Osteoblast (primary cell): Measurements from ENCODE around the gene ADAM12. TPM values are rescaled to one million over a fixed set of nuclear protein-coding genes. Genes with fewer than 3 reads are reported as not detected.
"Not testable (repeated sequence)": the region's sequence is repeated elsewhere in the genome, so short reads cannot be mapped to it uniquely, and the experiment has no call there.

ENCODE experiments used
- DNase-seq: peaks from one replicate; pipeline ENCODE4 v3.0.0; 2011; ENCODE audit warnings: low spot score, mixed read lengths; ENCODE audit not compliant: insufficient read length; ENCODE audit errors: missing footprints
- H2AFZ ChIP-seq: 2 replicates; pipeline ENCODE4 v1.6.0; 2011; ENCODE audit warnings: mild to moderate bottlenecking, low read length
- H3K27ac ChIP-seq: 2 replicates; pipeline ENCODE4 v1.5.1; 2011; ENCODE audit warnings: mild to moderate bottlenecking, low read depth, low read length, moderate library complexity
- H3K27me3 ChIP-seq: 2 replicates; pipeline ENCODE4 v1.6.0; 2012; ENCODE audit warnings: mild to moderate bottlenecking, control low read depth, inconsistent platforms, low read length, moderate library complexity; ENCODE audit not compliant: insufficient read depth
- H3K36me3 ChIP-seq: 2 replicates; pipeline ENCODE4 v1.5.1; 2011; ENCODE audit warnings: mild to moderate bottlenecking, low read length, control low read depth, moderate library complexity; ENCODE audit not compliant: insufficient read depth
- H3K4me1 ChIP-seq: 2 replicates; pipeline ENCODE4 v1.5.1; 2011; ENCODE audit warnings: mild to moderate bottlenecking, low read length, control low read depth, moderate library complexity; ENCODE audit not compliant: insufficient read depth
- H3K4me2 ChIP-seq: 2 replicates; pipeline ENCODE4 v1.6.0; 2011; ENCODE audit warnings: mild to moderate bottlenecking, low read length; ENCODE audit not compliant: insufficient read depth
- H3K4me3 ChIP-seq: fragments of 200-600 bp; sonication (generic); 3 replicates; pipeline ENCODE4 v1.5.1; 2012; ENCODE audit warnings: mild to moderate bottlenecking, low read length, inconsistent platforms; ENCODE audit not compliant: insufficient read depth
- H3K79me2 ChIP-seq: 2 replicates; pipeline ENCODE4 v1.6.0; 2012; ENCODE audit warnings: mild to moderate bottlenecking, low read length, control low read depth, inconsistent platforms; ENCODE audit not compliant: insufficient read depth
- H3K9me3 ChIP-seq: 2 replicates; pipeline ENCODE4 v1.5.1; 2011; ENCODE audit warnings: low read depth, low read length, control low read depth
- H4K20me1 ChIP-seq: 2 replicates; pipeline ENCODE4 v1.6.0; 2012; ENCODE audit warnings: mild to moderate bottlenecking, low read length, control low read depth; ENCODE audit not compliant: insufficient read depth
- total RNA-seq: library from RNA; depleted of rRNA; stranded (reverse); fragments of >200 nt; gene quantifications from 2 replicates; pipeline ENCODE4 v1.2.3, GENCODE V29; 2012
- TF ChIP-seq, protein P1 (sequence below): IDR thresholded peaks from 2 replicates; pipeline ENCODE4 v1.5.1; 2011; ENCODE audit warnings: mild to moderate bottlenecking, low read depth, low read length, moderate library complexity; ENCODE audit errors: extremely low read depth

The ADAM12 gene
- total RNA-seq, 1 donor = 345 TPM

DNA sequence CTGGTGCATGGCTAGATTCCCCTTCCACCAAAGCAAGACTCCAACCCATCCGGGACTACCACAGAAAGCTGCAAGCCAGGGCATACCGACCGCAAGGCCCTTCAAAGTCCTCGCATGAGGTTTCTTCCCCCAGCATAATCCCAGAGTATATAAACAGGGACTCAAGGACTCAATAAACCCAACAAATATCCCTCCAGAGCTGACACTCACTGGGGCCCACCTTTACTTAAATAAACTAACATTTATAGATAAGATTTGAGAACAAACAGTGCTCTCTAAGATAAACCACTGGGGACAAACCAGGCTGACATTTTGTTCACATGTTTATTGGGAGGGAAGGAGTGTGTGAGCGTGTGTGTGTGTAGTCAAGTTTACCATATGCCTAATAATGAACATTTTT is 138.2 kb downstream of the ADAM12 start:
- peaks cover 25% of the 10 kb centered on the region for H3K36me3 ChIP-seq
- peak overlapping the region; percentile 38 for H3K27ac ChIP-seq
- peaks cover 50% of the 10 kb centered on the region for H3K4me1 ChIP-seq
- H3K79me2 ChIP-seq = peaks cover 22% of the 10 kb centered on the region
- DNase-seq = no peak
- no peaks in the 10 kb centered on the region for H4K20me1 ChIP-seq
- no peak overlapping the region for H3K4me2 ChIP-seq
- H3K27me3 ChIP-seq = no peaks in the 10 kb centered on the region
- no peaks in the 10 kb centered on the region for H3K9me3 ChIP-seq
- TF ChIP-seq, protein P1, sequence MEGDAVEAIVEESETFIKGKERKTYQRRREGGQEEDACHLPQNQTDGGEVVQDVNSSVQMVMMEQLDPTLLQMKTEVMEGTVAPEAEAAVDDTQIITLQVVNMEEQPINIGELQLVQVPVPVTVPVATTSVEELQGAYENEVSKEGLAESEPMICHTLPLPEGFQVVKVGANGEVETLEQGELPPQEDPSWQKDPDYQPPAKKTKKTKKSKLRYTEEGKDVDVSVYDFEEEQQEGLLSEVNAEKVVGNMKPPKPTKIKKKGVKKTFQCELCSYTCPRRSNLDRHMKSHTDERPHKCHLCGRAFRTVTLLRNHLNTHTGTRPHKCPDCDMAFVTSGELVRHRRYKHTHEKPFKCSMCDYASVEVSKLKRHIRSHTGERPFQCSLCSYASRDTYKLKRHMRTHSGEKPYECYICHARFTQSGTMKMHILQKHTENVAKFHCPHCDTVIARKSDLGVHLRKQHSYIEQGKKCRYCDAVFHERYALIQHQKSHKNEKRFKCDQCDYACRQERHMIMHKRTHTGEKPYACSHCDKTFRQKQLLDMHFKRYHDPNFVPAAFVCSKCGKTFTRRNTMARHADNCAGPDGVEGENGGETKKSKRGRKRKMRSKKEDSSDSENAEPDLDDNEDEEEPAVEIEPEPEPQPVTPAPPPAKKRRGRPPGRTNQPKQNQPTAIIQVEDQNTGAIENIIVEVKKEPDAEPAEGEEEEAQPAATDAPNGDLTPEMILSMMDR = no peak
- no peak overlapping the region for H3K4me3 ChIP-seq
- no peak overlapping the region for H2AFZ ChIP-seq

DNA sequence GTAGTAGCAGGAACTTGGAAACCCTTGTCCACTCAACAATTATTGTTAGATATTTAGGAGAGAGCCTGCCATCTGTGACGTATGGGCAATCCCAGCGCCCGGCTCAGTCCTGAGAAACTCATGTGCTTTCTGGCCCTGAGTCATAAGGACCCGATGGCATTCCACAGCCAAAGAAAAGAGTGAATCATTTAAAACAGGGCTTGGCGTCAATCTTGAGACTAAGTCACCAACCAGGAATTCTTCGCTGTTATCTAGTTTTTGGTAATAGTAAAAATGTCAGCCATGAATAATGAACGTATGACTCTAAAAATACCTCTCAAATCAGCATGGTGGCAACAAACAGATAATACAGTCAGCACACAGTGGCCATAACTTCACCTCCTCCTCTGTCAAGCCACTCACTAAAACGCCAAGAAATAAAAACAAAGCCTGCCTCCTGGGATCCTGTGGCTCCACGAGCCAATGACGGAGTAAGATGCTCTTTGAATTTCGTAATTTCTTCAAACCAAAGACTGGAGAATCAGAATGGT is 140.8 kb downstream of the ADAM12 start:
- H3K36me3 ChIP-seq = peaks cover 12% of the 10 kb centered on the region
- H2AFZ ChIP-seq = no peak overlapping the region
- DNase-seq = peak; percentile 92
- H3K4me2 ChIP-seq = peak overlapping the region; percentile 42
- TF ChIP-seq, protein P1 = no peak
- H3K4me1 ChIP-seq = peaks cover 52% of the 10 kb centered on the region
- no peak overlapping the region for H3K4me3 ChIP-seq
- H3K9me3 ChIP-seq = no peaks in the 10 kb centered on the region
- H4K20me1 ChIP-seq = no peaks in the 10 kb centered on the region
- H3K27ac ChIP-seq = peak overlapping the region; percentile 90
- peaks cover 33% of the 10 kb centered on the region for H3K79me2 ChIP-seq
- no peaks in the 10 kb centered on the region for H3K27me3 ChIP-seq

DNA sequence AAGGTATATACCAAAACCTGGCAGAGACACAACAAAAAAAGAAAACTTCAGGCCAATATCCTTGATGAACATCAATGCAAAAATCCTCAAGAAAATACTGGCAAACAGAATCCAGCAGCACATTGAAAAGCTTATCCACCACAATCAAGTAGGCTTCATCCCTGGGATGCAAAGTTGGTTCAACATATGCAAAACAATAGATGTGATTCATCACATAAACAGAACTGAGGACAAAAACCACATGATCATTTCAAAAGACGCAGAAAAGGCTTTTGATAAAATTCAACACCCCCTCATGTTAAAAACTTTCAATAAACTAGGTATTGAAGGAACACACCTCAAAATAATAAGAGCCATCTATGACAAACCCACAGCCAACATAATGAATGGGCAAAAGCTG is 141.9 kb downstream of the ADAM12 start:
- not testable (repeated sequence) for DNase-seq, H4K20me1 ChIP-seq, H3K9me3 ChIP-seq, H3K4me3 ChIP-seq, H3K27me3 ChIP-seq, H2AFZ ChIP-seq, H3K36me3 ChIP-seq
- H3K79me2 ChIP-seq = peaks cover 34% of the 10 kb centered on the region
- peak overlapping the region; percentile 90 for H3K27ac ChIP-seq
- peak overlapping the region; percentile 42 for H3K4me2 ChIP-seq
- peaks cover 62% of the 10 kb centered on the region for H3K4me1 ChIP-seq

DNA sequence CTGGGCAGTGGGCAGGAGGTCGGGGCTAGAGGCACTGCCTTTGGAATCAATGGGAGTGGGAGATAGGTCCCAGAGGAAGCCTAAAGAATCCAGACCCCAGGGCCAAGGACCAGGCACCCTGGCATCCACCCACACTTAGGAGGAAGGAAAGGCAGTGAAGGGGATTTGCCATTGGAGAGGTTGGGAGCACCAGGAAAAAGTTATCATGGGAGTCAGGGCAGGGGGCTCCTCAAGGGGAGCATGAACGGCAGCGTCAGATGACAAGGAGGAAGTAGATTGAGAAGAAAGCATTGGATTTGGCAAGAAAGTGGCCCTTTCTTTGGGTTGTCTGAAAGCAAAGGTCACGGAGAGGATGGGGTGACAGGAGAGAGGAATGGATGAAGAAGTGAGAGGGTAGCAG is 142.8 kb downstream of the ADAM12 start:
- H3K4me3 ChIP-seq = no peak overlapping the region
- H3K27me3 ChIP-seq = no peaks in the 10 kb centered on the region
- no peak for DNase-seq
- H3K9me3 ChIP-seq = no peaks in the 10 kb centered on the region
- peak overlapping the region; percentile 90 for H3K27ac ChIP-seq
- H4K20me1 ChIP-seq = no peaks in the 10 kb centered on the region
- peaks cover 63% of the 10 kb centered on the region for H3K4me1 ChIP-seq
- peaks cover 39% of the 10 kb centered on the region for H3K79me2 ChIP-seq
- H3K4me2 ChIP-seq = peak overlapping the region; percentile 57
- TF ChIP-seq, protein P1 = no peak
- peaks cover 4% of the 10 kb centered on the region for H3K36me3 ChIP-seq
- no peak overlapping the region for H2AFZ ChIP-seq
